Activated T-helper 17 cell treated with anti-CD3 and anti-CD28 coated beads, Interleukin-2, amount 50 U/mL, for 72 hours (primary cell): ENCODE results near the gene PPFIA1. TPM values are rescaled to one million over a fixed set of nuclear protein-coding genes. Genes with fewer than 3 reads are reported as not detected.
"Not testable (repeated sequence)": the region's sequence is repeated elsewhere in the genome, so short reads cannot be mapped to it uniquely, and the experiment has no call there.

Experiments
- ATAC-seq: fragments of 150-1000 bp; cut with Tn5 transposase; replicated peaks from 2 replicates; pipeline ENCODE4 v1.10.0; 2021; ENCODE audit warnings: mild to moderate bottlenecking, moderate library complexity
- H3K27ac Mint-ChIP-seq: one replicate; pipeline ENCODE4 v1.8.0; 2022; ENCODE audit warnings: mixed read lengths
- H3K27me3 Mint-ChIP-seq: one replicate; pipeline ENCODE4 v1.8.0; 2022; ENCODE audit warnings: mixed read lengths
- H3K36me3 Mint-ChIP-seq: one replicate; pipeline ENCODE4 v1.8.0; 2022; ENCODE audit warnings: low read depth, mild to moderate bottlenecking, mixed read lengths
- H3K4me1 Mint-ChIP-seq: one replicate; pipeline ENCODE4 v1.8.0; 2022; ENCODE audit warnings: mixed read lengths
- H3K4me3 Mint-ChIP-seq: one replicate; pipeline ENCODE4 v1.8.0; 2022; ENCODE audit warnings: mild to moderate bottlenecking, mixed read lengths
- H3K9me3 Mint-ChIP-seq: one replicate; pipeline ENCODE4 v1.8.0; 2022; ENCODE audit warnings: mixed read lengths
- total RNA-seq, 2 donors: library from RNA; stranded (reverse); gene quantifications; one replicate each; pipeline ENCODE4 v1.2.3, GENCODE V29; 2022

The PPFIA1 gene
- total RNA-seq, 2 donors from 2014 or later = 34.0 to 44.5 TPM

GRCh38 chr11:70243912-70244652 lies 26.4 kb upstream of the PPFIA1 start:
- Mint-ChIP-seq H3K27me3 (peaks cover 9% of the 10 kb centered on the region), H3K27ac (no peak overlapping the region), H3K9me3 (no peaks in the 10 kb centered on the region), H3K36me3 (no peaks in the 10 kb centered on the region), H3K4me1 (peaks cover 9% of the 10 kb centered on the region), H3K4me3 (no peak overlapping the region)
- ATAC-seq = no peak

DNA sequence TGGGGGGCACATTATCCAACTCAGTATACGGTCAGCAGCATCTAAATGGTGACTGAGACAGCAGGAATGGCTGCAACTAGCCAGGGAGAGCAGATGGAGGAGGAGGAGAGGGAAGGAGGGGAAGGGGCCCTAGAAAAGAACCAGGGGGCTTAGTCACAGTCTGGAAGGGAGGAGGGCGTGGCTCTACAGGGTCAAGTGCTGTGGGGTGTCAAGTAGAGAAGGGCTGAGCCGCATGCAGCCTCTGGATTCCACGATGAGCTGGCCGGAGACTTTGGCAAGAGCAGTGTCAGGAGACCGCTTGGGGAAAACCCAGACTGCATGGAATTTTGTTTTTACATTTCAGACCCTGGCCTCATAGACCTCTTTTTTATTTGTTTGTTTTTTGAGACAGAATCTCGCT lies 25.8 kb upstream of the PPFIA1 start:
- ATAC-seq = no peak
- Mint-ChIP-seq H3K36me3 (no peaks in the 10 kb centered on the region), H3K27ac (no peak overlapping the region), H3K4me1 (peaks cover 9% of the 10 kb centered on the region), H3K4me3 (no peak overlapping the region), H3K9me3 (no peaks in the 10 kb centered on the region), H3K27me3 (peaks cover 7% of the 10 kb centered on the region)

DNA sequence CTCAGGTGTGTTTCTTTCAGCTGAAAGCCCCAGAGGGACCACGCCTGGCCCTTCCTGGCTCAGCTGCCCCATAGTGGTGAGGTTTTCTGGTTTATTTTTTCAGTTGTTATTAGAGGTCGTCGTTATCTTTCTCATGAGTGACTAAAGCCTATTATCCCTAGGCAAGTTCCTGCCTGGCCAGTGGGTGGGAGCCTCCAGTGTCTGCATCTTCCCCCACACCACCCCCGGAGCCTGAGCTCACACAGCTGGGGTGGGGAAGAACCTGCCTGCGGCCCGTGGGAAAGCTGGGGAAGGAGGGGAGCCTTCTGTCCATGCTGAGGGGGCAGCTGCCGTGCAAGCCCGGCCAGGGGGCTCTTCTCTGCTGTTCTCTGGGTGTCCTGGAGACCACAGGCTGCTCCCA lies 24.3 kb upstream of the PPFIA1 start:
- Mint-ChIP-seq H3K27ac (no peak overlapping the region), H3K9me3 (no peaks in the 10 kb centered on the region), H3K4me3 (no peak overlapping the region), H3K27me3 (peaks cover 6% of the 10 kb centered on the region), H3K36me3 (no peaks in the 10 kb centered on the region), H3K4me1 (peaks cover 9% of the 10 kb centered on the region)
- ATAC-seq = no peak

DNA sequence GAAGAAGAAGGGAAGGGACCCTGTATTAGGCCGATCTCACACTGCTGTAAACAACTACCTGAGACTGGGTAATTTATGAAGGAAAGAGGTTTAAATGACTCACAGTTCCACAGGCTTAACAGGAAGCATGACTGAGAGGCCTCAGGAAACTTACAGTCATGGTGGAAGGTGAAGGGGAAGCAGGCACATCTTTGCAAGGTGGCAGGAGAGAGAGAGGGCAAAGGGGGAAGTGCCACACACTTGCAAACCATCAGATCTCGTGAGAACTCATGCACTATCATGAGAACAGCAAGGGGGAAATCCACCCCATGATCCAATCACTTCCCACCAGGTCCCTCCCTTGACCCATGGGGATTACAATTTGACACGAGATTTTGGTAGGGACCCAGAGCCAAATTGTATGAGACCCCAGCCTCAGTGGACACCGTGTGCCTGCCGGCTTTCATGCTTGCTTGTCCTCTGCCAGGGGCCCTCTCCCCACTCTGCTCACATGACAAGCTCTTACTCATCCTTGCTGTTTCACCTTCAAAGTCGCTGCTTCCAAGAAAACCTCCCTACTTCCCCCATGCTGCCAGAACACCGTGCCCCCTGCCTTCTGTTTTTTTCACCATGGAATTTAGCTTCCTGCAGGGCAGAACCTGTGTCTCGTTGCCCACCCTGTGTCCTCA lies 23.3 kb upstream of the PPFIA1 start:
- H3K9me3 Mint-ChIP-seq = no peaks in the 10 kb centered on the region
- ATAC-seq = peak; percentile 81
- H3K27ac Mint-ChIP-seq = peak overlapping the region; percentile 80
- H3K4me1 Mint-ChIP-seq = peaks cover 9% of the 10 kb centered on the region
- no peaks in the 10 kb centered on the region for H3K36me3 Mint-ChIP-seq
- H3K4me3 Mint-ChIP-seq = peak overlapping the region; percentile 27
- peaks cover 6% of the 10 kb centered on the region for H3K27me3 Mint-ChIP-seq

GRCh38 chr11:70247710-70248072 lies 22.8 kb upstream of the PPFIA1 start:
- Mint-ChIP-seq H3K9me3 (no peaks in the 10 kb centered on the region), H3K4me1 (peaks cover 9% of the 10 kb centered on the region), H3K27ac (peak overlapping the region; percentile 80), H3K27me3 (peaks cover 4% of the 10 kb centered on the region), H3K4me3 (no peak overlapping the region), H3K36me3 (no peaks in the 10 kb centered on the region)
- ATAC-seq = no peak

GRCh38 chr11:70250876-70251658 lies 19.4 kb upstream of the PPFIA1 start:
- Mint-ChIP-seq H3K4me1 (peaks cover 9% of the 10 kb centered on the region), H3K36me3 (no peaks in the 10 kb centered on the region), H3K27me3 (peaks cover 7% of the 10 kb centered on the region), H3K9me3 (no peaks in the 10 kb centered on the region), H3K27ac (no peak overlapping the region), H3K4me3 (no peak overlapping the region)
- no peak for ATAC-seq

DNA sequence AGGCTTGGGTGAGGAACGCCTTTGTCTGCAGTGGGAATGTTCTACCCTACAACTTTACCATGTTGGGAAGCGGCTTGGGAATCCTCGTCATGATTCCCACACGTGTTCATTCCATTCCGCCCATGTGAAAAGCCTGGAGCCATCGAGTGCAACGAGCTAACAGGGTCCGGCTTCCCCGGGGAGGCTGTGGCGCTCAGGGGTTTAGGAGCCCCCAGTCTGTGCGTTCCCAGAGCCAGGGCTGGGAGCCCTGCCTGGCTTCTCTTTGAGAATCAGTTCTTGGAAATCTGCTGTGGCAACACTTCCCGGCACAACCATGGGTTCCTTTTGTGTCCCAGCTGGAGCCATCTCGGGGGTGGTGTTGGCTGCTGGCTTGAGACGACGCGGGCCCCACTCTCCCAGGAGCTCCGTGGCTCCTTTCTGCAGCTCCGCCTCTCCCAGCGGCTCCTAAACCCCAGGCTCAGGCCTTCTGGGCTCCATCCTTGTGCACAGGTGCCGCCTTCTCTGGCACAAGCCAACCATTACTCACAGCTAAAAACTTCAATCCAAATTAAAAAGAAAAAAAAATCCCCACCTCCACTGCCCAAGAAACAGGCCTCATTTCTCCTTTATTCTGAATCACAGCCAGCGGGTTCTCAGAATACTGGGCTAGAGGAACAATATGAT lies 18.7 kb upstream of the PPFIA1 start:
- Mint-ChIP-seq H3K27ac (no peak overlapping the region), H3K9me3 (no peaks in the 10 kb centered on the region), H3K36me3 (no peaks in the 10 kb centered on the region), H3K27me3 (peaks cover 7% of the 10 kb centered on the region), H3K4me1 (peaks cover 9% of the 10 kb centered on the region), H3K4me3 (no peak overlapping the region)
- no peak for ATAC-seq

GRCh38 chr11:70252844-70253243 lies 17.6 kb upstream of the PPFIA1 start:
- no peaks in the 10 kb centered on the region for H3K4me1 Mint-ChIP-seq
- no peak for ATAC-seq
- H3K27ac Mint-ChIP-seq = no peak overlapping the region
- no peak overlapping the region for H3K4me3 Mint-ChIP-seq
- no peaks in the 10 kb centered on the region for H3K9me3 Mint-ChIP-seq
- H3K36me3 Mint-ChIP-seq = no peaks in the 10 kb centered on the region
- H3K27me3 Mint-ChIP-seq = peaks cover 7% of the 10 kb centered on the region

- no peak for ATAC-seq
- no peaks in the 10 kb centered on the region for H3K9me3 Mint-ChIP-seq
- H3K4me1 Mint-ChIP-seq = no peaks in the 10 kb centered on the region
- H3K36me3 Mint-ChIP-seq = no peaks in the 10 kb centered on the region
- H3K27ac Mint-ChIP-seq = no peak overlapping the region
- H3K4me3 Mint-ChIP-seq = no peak overlapping the region
- H3K27me3 Mint-ChIP-seq = peaks cover 7% of the 10 kb centered on the region
Measured at GRCh38 chr11:70255477-70256116, 14.9 kb upstream of the PPFIA1 start.

DNA sequence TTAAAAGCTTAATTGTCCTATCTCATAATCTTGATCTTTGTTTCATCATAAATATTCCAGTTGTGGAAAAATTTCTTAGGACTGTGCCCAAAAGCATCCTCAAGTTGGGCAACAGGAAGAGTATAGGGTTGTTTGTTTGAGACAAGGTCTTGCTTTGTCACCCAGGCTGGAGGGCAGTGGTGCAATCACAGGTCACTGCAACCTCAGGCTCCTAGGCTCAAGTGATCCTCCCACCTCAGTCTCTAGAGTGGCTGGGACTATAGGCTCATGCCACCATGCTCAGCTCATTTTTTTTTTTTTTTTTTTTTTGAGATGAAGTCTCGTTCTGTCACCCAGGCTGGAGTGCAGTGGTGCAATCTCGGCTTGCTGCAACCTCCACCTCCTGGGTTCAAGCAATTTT lies 11.4 kb upstream of the PPFIA1 start:
- not testable (repeated sequence) for H3K36me3 Mint-ChIP-seq, H3K9me3 Mint-ChIP-seq, H3K27me3 Mint-ChIP-seq, ATAC-seq, H3K4me1 Mint-ChIP-seq, H3K4me3 Mint-ChIP-seq, H3K27ac Mint-ChIP-seq

DNA sequence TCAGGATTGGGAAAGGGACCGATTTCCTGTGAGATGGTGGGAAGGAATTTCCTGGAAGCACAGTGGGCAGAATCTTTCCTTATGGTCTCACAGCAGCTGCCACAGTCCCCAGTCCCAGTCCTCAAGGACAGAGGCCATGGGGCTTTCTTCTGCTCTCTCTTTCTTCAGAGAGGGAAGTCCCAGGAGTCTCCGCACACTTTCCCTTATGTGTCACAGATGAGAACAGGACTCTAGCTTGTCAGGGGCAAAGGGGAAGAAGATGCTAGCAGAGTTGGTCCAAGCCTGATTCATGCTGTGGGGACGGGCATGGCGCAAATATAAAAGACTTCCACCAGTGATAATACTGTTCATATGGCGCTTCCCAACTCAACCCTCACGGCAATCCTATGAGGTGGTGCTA lies 7.5 kb upstream of the PPFIA1 start:
- Mint-ChIP-seq H3K9me3 (no peaks in the 10 kb centered on the region), H3K4me1 (peaks cover 4% of the 10 kb centered on the region), H3K27me3 (peaks cover 8% of the 10 kb centered on the region), H3K27ac (no peak overlapping the region), H3K36me3 (no peaks in the 10 kb centered on the region), H3K4me3 (no peak overlapping the region)
- ATAC-seq = no peak

GRCh38 chr11:70263363-70263762 lies 7.1 kb upstream of the PPFIA1 start:
- ATAC-seq = no peak
- H3K27me3 Mint-ChIP-seq = peaks cover 8% of the 10 kb centered on the region
- H3K27ac Mint-ChIP-seq = no peak overlapping the region
- peaks cover 4% of the 10 kb centered on the region for H3K4me1 Mint-ChIP-seq
- no peak overlapping the region for H3K4me3 Mint-ChIP-seq
- H3K36me3 Mint-ChIP-seq = no peaks in the 10 kb centered on the region
- no peaks in the 10 kb centered on the region for H3K9me3 Mint-ChIP-seq

DNA sequence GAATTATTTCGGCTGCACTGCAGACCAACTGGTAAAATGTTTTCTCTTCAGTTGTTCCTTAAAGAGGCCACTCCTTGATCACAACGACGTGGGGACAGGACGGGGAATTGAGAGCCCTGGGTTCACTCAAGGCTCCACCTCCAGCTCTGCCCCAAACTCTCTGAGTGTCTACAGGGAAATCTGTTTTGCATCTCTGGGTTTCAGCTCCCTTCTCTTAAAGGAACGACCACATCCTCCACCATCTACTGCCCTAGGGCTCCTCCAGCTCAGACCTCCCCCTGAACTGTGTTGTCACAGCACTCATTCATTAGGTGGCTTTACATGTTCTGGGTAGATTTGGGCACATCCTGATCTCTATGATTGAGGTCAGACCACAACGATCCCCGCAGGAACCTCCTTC lies 5.1 kb upstream of the PPFIA1 start:
- peaks cover 8% of the 10 kb centered on the region for H3K27me3 Mint-ChIP-seq
- ATAC-seq = no peak

DNA sequence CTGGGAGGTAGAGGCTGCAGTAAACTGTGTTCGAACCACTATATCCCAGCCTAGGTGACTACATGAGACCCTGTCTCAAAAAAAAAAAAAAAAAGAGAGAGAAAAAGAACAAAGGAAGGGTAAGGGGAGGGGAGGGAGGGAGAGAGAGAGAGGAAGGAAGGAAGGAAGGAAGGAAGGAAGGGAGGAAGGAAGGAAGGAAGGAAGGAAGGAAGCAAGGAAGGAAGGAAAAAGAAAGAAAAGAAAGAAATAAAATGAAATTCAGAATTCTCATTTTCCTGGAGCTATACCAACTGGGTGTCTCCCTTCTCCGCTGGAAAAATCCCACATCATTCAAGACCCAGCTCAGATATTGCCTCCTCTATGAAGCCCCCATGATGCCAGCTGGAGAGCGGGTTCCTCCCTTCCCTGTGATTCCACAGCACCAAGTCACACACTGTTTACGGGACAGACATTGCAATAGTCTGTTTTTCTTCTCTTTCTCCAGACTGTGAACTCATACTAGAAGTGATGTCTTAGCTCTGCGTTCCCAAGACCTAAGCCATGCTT lies 3.0 kb upstream of the PPFIA1 start:
- peaks cover 4% of the 10 kb centered on the region for H3K4me1 Mint-ChIP-seq
- H3K36me3 Mint-ChIP-seq = peaks cover 8% of the 10 kb centered on the region
- no peak for ATAC-seq
- H3K27ac Mint-ChIP-seq = no peak overlapping the region
- peaks cover 8% of the 10 kb centered on the region for H3K27me3 Mint-ChIP-seq
- H3K4me3 Mint-ChIP-seq = no peak overlapping the region
- H3K9me3 Mint-ChIP-seq = no peaks in the 10 kb centered on the region

More for the DNA sequence above, 5.1 kb upstream of the PPFIA1 start:
- Mint-ChIP-seq H3K4me1 (peaks cover 4% of the 10 kb centered on the region), H3K9me3 (no peaks in the 10 kb centered on the region), H3K36me3 (no peaks in the 10 kb centered on the region), H3K4me3 (no peak overlapping the region), H3K27ac (no peak overlapping the region)
